GM13977 (cell line): ENCODE measurements around the gene TEAD4.

Source experiments
- DNase-seq: peaks from one replicate; pipeline ENCODE4 v3.0.0; 2012; ENCODE audit warnings: low spot score
- in situ Hi-C: fragments of 300-500 bp; cut with MboI; formaldehyde crosslinking; loops from one replicate; pipeline ENCODE4 v1.12.0; 2022; ENCODE audit warnings: low sequenced_read_pairs, low pct_unique_long_range_greater_than_20kb, mixed read lengths, inconsistent platforms; ENCODE audit not compliant: unreplicated experiment
- TF ChIP-seq, protein P1 (sequence below): IDR thresholded peaks from 2 replicates; pipeline ENCODE4 v1.5.1; 2012; ENCODE audit warnings: mild to moderate bottlenecking, control low read depth; ENCODE audit not compliant: insufficient read depth; ENCODE audit errors: extremely low read depth, missing control alignments

TEAD4 gene

DNA sequence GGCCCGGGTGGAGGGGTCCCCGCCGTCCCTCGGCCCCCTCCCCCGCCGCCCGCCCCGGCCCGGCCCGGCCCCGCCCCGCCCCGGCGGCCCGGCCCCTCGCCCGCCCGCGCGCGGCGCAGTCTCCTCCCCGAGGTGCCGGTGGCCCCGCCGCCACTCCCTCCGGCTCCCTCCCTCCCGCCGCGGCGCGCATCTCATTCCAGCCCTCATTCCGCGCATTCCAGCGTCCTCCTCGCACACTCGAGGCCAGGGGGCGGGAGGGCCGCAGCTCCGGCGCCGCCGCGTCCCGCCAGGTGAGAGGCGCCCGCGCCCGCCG lies at the start of gene TEAD4:
Gene TEAD4, plus strand, starts transcription at position 206 of the 313 bp plus-strand sequence.
- TF ChIP-seq, protein P1, sequence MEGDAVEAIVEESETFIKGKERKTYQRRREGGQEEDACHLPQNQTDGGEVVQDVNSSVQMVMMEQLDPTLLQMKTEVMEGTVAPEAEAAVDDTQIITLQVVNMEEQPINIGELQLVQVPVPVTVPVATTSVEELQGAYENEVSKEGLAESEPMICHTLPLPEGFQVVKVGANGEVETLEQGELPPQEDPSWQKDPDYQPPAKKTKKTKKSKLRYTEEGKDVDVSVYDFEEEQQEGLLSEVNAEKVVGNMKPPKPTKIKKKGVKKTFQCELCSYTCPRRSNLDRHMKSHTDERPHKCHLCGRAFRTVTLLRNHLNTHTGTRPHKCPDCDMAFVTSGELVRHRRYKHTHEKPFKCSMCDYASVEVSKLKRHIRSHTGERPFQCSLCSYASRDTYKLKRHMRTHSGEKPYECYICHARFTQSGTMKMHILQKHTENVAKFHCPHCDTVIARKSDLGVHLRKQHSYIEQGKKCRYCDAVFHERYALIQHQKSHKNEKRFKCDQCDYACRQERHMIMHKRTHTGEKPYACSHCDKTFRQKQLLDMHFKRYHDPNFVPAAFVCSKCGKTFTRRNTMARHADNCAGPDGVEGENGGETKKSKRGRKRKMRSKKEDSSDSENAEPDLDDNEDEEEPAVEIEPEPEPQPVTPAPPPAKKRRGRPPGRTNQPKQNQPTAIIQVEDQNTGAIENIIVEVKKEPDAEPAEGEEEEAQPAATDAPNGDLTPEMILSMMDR: no peak
- peak; percentile 84 for DNase-seq
- in situ Hi-C loops: no loop called here

DNA sequence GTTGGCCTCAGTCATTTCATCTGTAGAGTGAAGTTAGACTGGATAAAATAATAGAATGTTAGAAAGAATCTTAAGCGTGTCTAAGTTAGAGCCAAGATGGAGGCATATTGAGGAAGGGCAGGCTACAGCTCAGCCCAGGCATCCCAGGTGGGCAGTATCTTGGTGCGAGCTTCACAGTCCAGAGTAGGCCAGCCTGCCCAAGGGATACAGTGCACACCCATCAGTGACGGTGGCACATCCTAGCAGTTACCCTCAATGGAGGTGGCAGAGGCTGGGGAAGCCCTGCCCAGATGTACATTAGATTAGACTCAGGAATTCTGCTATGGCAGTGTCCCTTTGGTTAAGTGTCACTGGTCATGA lies 47.0 kb upstream of the TEAD4 start:
- TF ChIP-seq, protein P1: no peak
- no peak for DNase-seq
- in situ Hi-C loops: no loop called here

DNA sequence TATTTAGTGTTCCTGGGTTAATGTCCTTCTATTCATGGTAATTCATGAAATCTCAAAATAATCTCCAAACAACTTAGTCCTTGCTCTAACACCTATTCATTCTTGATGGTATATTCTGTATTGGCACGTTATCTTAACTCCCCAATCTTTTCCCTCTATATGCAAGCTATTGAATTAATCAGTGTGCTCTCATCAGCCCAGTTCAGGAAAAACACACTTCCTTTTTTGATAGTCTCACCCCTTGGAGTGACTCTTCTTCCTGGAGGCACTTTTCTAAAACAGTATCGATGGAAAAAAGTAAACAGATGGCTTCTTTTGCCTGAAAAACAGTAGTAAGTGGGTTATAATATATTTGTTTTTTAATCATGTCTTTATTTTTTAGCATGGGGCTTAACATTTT lies 39.9 kb upstream of the TEAD4 start:
- TF ChIP-seq, protein P1: no peak
- DNase-seq: no peak
- in situ Hi-C loops: no loop called here

DNA sequence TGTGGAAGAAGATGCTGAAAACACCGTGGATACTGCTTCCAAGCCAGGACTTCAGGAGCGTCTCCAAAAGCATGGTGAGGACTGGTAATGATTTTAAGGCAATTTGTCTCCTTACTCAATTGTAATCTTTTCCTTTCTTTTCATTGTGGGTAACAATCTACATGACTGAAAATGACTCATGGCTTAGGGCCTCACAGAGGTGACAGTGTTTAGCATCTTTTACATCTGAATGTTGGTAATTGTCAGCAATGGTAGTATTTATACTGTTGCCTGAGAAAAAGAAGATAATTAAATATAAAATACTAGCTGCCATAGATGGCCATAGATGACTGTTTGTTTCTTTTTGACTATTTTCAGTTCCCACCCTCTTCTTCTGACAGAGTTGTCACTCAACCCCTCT lies 36.9 kb upstream of the TEAD4 start:
- no peak for DNase-seq
- TF ChIP-seq, protein P1: no peak
- in situ Hi-C loops: no loop called here

DNA sequence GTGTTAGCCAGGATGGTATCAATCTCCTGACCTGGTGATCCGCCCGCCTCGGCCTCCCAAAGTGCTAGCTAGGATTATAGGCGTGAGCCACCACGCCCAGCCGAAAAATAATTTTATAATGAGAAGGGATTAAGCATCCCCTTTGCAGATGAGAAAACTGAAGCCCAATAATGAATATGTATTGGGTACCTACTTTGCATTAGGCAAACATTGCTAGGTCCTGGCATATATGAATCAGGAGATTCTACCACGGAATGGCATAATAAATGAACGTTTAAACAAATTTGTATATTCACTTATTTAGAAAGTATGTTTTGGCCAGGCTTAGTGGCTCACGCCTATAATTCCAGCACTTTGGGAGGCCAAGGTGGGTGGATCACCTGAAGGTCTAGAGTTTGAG lies 36.1 kb upstream of the TEAD4 start:
- no peak for DNase-seq
- TF ChIP-seq, protein P1: no peak
- in situ Hi-C loops: no loop called here

DNA sequence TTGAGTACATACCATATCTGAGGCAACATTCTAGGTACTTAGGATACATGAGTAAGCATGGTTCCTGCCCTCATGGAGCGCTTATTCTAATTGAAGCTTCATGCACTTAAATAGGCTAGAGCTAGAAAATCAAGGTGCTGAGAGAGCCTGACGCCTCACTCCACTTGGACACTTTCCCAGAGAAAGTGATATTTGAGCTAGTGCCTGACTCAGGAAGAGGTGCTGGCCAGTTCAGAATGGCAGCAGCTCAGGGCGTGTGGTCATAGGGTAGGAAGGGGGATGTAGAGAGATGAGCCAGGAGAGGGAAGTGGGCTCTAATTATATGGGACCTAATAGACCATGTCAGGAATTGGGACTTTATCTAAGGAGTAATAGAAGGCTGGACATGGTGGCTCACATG lies 35.2 kb upstream of the TEAD4 start:
- TF ChIP-seq, protein P1: no peak
- in situ Hi-C loops: no loop called here
- no peak for DNase-seq

DNA sequence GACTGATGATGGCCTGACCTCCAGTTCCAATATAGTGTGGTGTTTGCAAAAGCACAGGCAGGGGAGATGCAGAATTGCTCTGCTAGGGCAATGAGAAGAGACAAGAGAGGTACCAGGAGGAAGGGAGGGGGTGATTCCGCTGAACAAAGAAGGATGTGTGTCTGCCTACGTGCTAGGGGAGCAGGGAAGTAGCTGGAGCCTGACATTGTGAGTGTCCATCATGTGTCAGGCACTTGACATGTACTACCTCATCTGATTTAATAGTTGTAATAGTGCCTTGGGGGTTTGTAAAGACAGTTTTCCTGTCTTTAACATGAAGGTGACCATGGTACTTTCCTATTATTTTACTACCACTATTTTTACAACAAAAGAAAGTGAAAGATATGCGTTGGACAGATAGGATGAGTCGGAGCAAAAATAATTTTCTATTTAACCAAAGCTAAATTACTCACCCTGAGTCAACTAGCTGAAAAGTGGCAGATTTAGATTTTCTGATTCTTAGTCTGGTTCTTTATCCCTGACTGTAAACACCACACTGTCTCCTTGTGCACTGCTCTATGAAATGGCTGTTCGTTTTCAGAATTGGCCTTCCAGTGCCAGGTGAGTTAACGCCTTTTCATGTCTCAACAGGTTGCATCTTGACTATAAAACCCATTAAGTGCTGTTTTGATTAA lies 33.7 kb upstream of the TEAD4 start:
- peak; percentile 35 for DNase-seq
- TF ChIP-seq, protein P1: no peak
- in situ Hi-C loops: no loop called here
